ENCODE results near the gene HAPLN1.

The HAPLN1 gene

GRCh38 chr5:83718195-83718825 lies 2.3 kb downstream of the HAPLN1 start:
- DNase-seq (ENCODE audit: low spot score) = peak; percentile 68

GRCh38 chr5:83715236-83716065 lies 5.2 kb downstream of the HAPLN1 start:
- DNase-seq (ENCODE audit: low spot score) = no peak

GRCh38 chr5:83714810-83715209 lies 5.8 kb downstream of the HAPLN1 start:
- no peak for DNase-seq (ENCODE audit: low spot score)

- peak; percentile 32 for DNase-seq (ENCODE audit: low spot score)
Observed at GRCh38 chr5:83711982-83712601, 8.6 kb downstream of the HAPLN1 start.

GRCh38 chr5:83709973-83710372 lies 10.7 kb downstream of the HAPLN1 start:
- no peak for DNase-seq (ENCODE audit: low spot score)

- no peak for DNase-seq (ENCODE audit: low spot score)
Observed at GRCh38 chr5:83708170-83708569, 12.5 kb downstream of the HAPLN1 start.

- DNase-seq (ENCODE audit: low spot score) = no peak
Observed at GRCh38 chr5:83703059-83703458, 17.6 kb downstream of the HAPLN1 start.

- DNase-seq (ENCODE audit: low spot score) = no peak
Observed at GRCh38 chr5:83701886-83702285, 18.8 kb downstream of the HAPLN1 start.

GRCh38 chr5:83689881-83690280 lies 30.8 kb downstream of the HAPLN1 start:
- DNase-seq (ENCODE audit: low spot score) = no peak

GRCh38 chr5:83688281-83688680 lies 32.4 kb downstream of the HAPLN1 start:
- DNase-seq (ENCODE audit: low spot score) = no peak

- no peak for DNase-seq (ENCODE audit: low spot score)
Observed at GRCh38 chr5:83687124-83687619, 33.5 kb downstream of the HAPLN1 start.

GRCh38 chr5:83686251-83686650 lies 34.4 kb downstream of the HAPLN1 start:
- no peak for DNase-seq (ENCODE audit: low spot score)

GRCh38 chr5:83683836-83684235 lies 36.8 kb downstream of the HAPLN1 start:
- DNase-seq (ENCODE audit: low spot score) = no peak

GRCh38 chr5:83672646-83673045 lies 48.0 kb downstream of the HAPLN1 start:
- DNase-seq (ENCODE audit: low spot score) = no peak

GRCh38 chr5:83672158-83672557 lies 48.5 kb downstream of the HAPLN1 start:
- no peak for DNase-seq (ENCODE audit: low spot score)

- DNase-seq (ENCODE audit: low spot score) = no peak
Observed at GRCh38 chr5:83665631-83666030, 55.0 kb downstream of the HAPLN1 start.

GRCh38 chr5:83662558-83662957 lies 58.1 kb downstream of the HAPLN1 start:
- no peak for DNase-seq (ENCODE audit: low spot score)

- no peak for DNase-seq (ENCODE audit: low spot score)
Observed at GRCh38 chr5:83657807-83658525, 62.7 kb downstream of the HAPLN1 start.

- DNase-seq (ENCODE audit: low spot score) = no peak
Observed at GRCh38 chr5:83654427-83654994, 66.1 kb downstream of the HAPLN1 start.

- DNase-seq (ENCODE audit: low spot score) = no peak
Observed at GRCh38 chr5:83653669-83654068, 67.0 kb downstream of the HAPLN1 start.

- DNase-seq (ENCODE audit: low spot score) = no peak
Observed at GRCh38 chr5:83645936-83646335, 74.7 kb downstream of the HAPLN1 start.

GRCh38 chr5:83644301-83644700 lies 76.4 kb downstream of the HAPLN1 start:
- DNase-seq (ENCODE audit: low spot score) = no peak
